ENCODE measurements around the gene ACAA2.

ACAA2 gene

DNA sequence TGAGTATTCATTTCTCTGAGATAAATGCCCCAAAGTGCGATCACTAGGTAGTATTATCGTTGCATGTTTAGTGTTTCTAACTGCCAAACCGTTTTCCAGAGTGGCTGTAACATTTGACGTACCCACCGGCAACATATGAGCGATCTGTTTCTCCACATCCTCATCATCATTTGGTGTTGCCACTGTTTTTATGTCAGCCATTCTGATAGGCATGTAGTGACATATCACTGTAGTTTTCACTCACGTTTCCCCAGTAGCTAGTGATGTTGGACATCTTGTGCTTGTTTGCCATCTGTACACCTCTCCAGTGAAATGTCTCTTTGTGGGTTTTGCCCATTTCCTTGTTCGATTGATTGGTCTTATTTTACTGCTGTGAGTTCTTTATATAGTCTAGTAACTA is 63.8 kb downstream of the ACAA2 start:
- no peak overlapping the region for H3K4me3 ChIP-seq (ENCODE audit: low read length)
- peaks cover 23% of the 10 kb centered on the region for H3K27me3 ChIP-seq (replicated peaks; ENCODE audit: control insufficient read depth, insufficient read depth, low read length)
- no peak for DNase-seq (ENCODE audit: low read depth)
- no peaks in the 10 kb centered on the region for H3K9me3 ChIP-seq (ENCODE audit: control insufficient read depth, low read length)
- H3K36me3 ChIP-seq (ENCODE audit: control insufficient read depth, insufficient read depth, low read length, severe bottlenecking) = no peaks in the 10 kb centered on the region
- H3K9ac ChIP-seq (ENCODE audit: low read length) = no peak overlapping the region
- H3K4me1 ChIP-seq (ENCODE audit: control insufficient read depth, insufficient read depth, low read length) = no peaks in the 10 kb centered on the region

- peaks cover 21% of the 10 kb centered on the region for H3K27me3 ChIP-seq (replicated peaks; ENCODE audit: control insufficient read depth, insufficient read depth, low read length)
- no peak for DNase-seq (ENCODE audit: low read depth)
Observed at GRCh38 chr18:49747876-49748275, 65.5 kb downstream of the ACAA2 start.

GRCh38 chr18:49745045-49746014 is 68.0 kb downstream of the ACAA2 start:
- no peak overlapping the region for H3K4me3 ChIP-seq (ENCODE audit: low read length)
- H3K9ac ChIP-seq (ENCODE audit: low read length) = no peak overlapping the region
- H3K4me1 ChIP-seq (ENCODE audit: control insufficient read depth, insufficient read depth, low read length) = no peaks in the 10 kb centered on the region
- peaks cover 11% of the 10 kb centered on the region for H3K27me3 ChIP-seq (replicated peaks; ENCODE audit: control insufficient read depth, insufficient read depth, low read length)
- H3K36me3 ChIP-seq (ENCODE audit: control insufficient read depth, insufficient read depth, low read length, severe bottlenecking) = no peaks in the 10 kb centered on the region
- no peak for DNase-seq (ENCODE audit: low read depth)
- H3K9me3 ChIP-seq (ENCODE audit: control insufficient read depth, low read length) = no peaks in the 10 kb centered on the region

More at GRCh38 chr18:49747876-49748275, 65.5 kb downstream of the ACAA2 start:
- no peaks in the 10 kb centered on the region for H3K36me3 ChIP-seq (ENCODE audit: control insufficient read depth, insufficient read depth, low read length, severe bottlenecking)
- H3K9ac ChIP-seq (ENCODE audit: low read length) = no peak overlapping the region
- H3K4me3 ChIP-seq (ENCODE audit: low read length) = no peak overlapping the region
- no peaks in the 10 kb centered on the region for H3K9me3 ChIP-seq (ENCODE audit: control insufficient read depth, low read length)
- H3K4me1 ChIP-seq (ENCODE audit: control insufficient read depth, insufficient read depth, low read length) = no peaks in the 10 kb centered on the region

DNA sequence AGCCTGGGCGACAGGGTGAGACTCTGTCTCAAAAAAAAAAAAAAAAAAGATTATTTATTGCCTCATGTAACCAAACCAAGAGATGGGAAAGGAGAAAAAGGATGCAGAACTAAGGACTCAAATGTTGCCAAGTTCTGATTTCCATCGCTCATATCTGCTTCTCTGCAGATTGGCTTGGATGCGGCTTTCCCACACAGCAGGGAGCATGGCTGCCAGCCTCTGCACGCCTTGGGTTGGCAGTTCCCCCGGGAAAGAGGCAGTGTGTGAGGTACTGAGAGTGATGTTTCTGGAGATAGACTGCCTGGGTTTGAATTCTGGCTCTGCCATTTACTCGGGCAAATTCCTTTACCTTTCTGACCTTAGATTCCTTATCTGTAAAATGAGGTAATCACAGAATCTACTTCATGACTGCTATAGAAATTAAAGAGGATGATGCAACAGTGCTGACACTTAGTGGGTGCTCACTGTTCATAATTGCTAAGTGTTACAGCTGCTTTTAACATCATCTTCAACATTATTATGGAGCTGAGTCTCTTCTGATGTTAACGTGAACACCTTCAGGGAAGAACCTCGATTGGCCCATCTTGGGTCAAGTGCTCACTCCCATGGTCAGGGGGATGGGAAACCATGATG is 68.8 kb downstream of the ACAA2 start:
- Histone ChIP-seq H3K9me3 (ENCODE audit: control insufficient read depth, low read length) (no peaks in the 10 kb centered on the region), H3K27me3 (replicated peaks; ENCODE audit: control insufficient read depth, insufficient read depth, low read length) (peaks cover 11% of the 10 kb centered on the region), H3K9ac (ENCODE audit: low read length) (no peak overlapping the region), H3K4me1 (ENCODE audit: control insufficient read depth, insufficient read depth, low read length) (no peaks in the 10 kb centered on the region), H3K4me3 (ENCODE audit: low read length) (no peak overlapping the region), H3K36me3 (ENCODE audit: control insufficient read depth, insufficient read depth, low read length, severe bottlenecking) (no peaks in the 10 kb centered on the region)
- no peak for DNase-seq (ENCODE audit: low read depth)

- no peak for DNase-seq (ENCODE audit: low read depth)
- Histone ChIP-seq H3K4me3 (ENCODE audit: low read length) (no peak overlapping the region), H3K9me3 (ENCODE audit: control insufficient read depth, low read length) (no peaks in the 10 kb centered on the region), H3K9ac (ENCODE audit: low read length) (no peak overlapping the region), H3K36me3 (ENCODE audit: control insufficient read depth, insufficient read depth, low read length, severe bottlenecking) (no peaks in the 10 kb centered on the region), H3K4me1 (ENCODE audit: control insufficient read depth, insufficient read depth, low read length) (no peaks in the 10 kb centered on the region), H3K27me3 (replicated peaks; ENCODE audit: control insufficient read depth, insufficient read depth, low read length) (peaks cover 11% of the 10 kb centered on the region)
Observed at GRCh38 chr18:49743117-49743567, 70.2 kb downstream of the ACAA2 start.

DNA sequence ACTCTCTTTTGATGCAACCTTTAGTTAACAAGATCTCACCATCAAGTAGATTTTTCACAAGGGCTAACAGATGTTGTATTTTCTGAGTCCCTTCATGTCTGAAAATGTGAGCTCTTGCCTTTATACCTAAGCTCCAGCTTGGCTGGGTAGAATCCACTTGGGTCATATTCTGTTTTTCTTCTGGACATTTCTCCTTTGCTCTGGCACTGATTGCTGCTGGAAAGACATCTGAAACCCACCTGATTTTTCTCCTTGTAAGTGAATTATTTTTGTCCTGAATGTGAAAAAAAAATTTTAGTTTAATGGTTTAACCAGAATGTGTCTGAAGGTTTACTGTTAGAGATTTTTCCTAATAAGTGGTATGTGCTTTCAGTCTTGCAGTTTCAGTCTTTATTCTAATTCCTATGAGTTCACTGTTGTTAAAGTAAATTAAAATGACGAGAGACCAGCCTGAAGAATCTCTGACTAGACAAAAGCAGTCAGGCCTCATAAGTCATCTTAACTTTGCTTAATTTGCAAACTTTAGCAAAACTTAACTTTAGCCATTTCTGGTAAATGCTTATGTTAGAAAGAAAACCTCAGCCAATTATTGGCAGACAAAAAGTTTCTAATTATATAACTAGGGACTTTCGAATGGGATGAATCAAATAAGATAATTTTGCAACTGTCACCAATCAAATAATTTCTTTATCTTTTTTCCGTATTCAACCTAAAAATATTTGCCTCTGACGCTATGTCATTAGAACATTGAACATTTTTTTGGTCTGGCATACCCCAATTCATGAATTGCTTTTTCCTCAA is 70.8 kb downstream of the ACAA2 start:
- no peaks in the 10 kb centered on the region for H3K9me3 ChIP-seq (ENCODE audit: control insufficient read depth, low read length)
- H3K9ac ChIP-seq (ENCODE audit: low read length) = no peak overlapping the region
- DNase-seq (ENCODE audit: low read depth) = no peak
- no peaks in the 10 kb centered on the region for H3K4me1 ChIP-seq (ENCODE audit: control insufficient read depth, insufficient read depth, low read length)
- H3K27me3 ChIP-seq (replicated peaks; ENCODE audit: control insufficient read depth, insufficient read depth, low read length) = peaks cover 11% of the 10 kb centered on the region
- H3K36me3 ChIP-seq (ENCODE audit: control insufficient read depth, insufficient read depth, low read length, severe bottlenecking) = no peaks in the 10 kb centered on the region
- no peak overlapping the region for H3K4me3 ChIP-seq (ENCODE audit: low read length)

DNA sequence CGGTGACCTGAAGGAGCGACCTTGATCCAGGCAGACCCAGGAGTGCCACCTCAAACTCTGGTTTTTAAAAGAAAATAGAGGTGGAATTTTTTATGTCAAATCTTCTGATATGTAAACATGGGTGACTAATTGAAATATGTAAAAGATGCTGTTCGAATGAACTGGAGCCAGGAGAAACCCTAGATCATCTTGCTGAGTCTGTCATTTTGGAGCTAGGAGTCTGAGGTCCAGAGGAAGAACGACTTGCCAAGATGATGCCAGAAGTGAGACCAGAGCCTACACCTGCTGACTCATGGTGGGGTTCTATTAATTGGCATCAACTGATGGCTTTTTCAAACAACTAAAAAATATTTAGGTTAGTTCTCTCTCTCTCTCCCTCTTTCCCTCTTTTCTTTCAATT is 74.1 kb downstream of the ACAA2 start:
- no peaks in the 10 kb centered on the region for H3K4me1 ChIP-seq (ENCODE audit: control insufficient read depth, insufficient read depth, low read length)
- H3K9me3 ChIP-seq (ENCODE audit: control insufficient read depth, low read length) = no peaks in the 10 kb centered on the region
- H3K27me3 ChIP-seq (replicated peaks; ENCODE audit: control insufficient read depth, insufficient read depth, low read length) = peaks cover 3% of the 10 kb centered on the region
- H3K4me3 ChIP-seq (ENCODE audit: low read length) = no peak overlapping the region
- H3K36me3 ChIP-seq (ENCODE audit: control insufficient read depth, insufficient read depth, low read length, severe bottlenecking) = no peaks in the 10 kb centered on the region
- DNase-seq (ENCODE audit: low read depth) = no peak
- H3K9ac ChIP-seq (ENCODE audit: low read length) = no peak overlapping the region

DNA sequence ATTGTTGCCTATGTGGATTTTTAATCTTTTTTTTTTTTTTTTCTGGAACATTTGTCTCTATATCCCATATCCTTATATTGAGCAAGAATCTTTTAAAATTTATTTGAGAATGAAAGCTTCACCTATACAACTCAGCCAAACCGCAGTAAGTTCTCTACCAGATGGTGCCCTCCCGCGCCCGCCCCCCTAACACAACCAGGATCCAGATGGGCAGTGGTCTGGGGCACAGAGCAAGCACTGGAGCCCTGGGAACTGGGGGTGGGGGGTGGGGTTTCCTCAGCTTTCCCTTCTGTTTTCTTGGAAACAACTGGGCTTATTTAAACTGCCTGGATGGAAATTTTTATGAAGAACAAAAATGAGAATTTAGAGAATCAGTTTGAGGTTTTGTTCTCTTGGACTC is 74.6 kb downstream of the ACAA2 start:
- Histone ChIP-seq H3K4me3 (ENCODE audit: low read length) (no peak overlapping the region), H3K9ac (ENCODE audit: low read length) (no peak overlapping the region), H3K27me3 (replicated peaks; ENCODE audit: control insufficient read depth, insufficient read depth, low read length) (peaks cover 3% of the 10 kb centered on the region), H3K9me3 (ENCODE audit: control insufficient read depth, low read length) (no peaks in the 10 kb centered on the region), H3K4me1 (ENCODE audit: control insufficient read depth, insufficient read depth, low read length) (no peaks in the 10 kb centered on the region), H3K36me3 (ENCODE audit: control insufficient read depth, insufficient read depth, low read length, severe bottlenecking) (no peaks in the 10 kb centered on the region)
- DNase-seq (ENCODE audit: low read depth) = no peak

DNA sequence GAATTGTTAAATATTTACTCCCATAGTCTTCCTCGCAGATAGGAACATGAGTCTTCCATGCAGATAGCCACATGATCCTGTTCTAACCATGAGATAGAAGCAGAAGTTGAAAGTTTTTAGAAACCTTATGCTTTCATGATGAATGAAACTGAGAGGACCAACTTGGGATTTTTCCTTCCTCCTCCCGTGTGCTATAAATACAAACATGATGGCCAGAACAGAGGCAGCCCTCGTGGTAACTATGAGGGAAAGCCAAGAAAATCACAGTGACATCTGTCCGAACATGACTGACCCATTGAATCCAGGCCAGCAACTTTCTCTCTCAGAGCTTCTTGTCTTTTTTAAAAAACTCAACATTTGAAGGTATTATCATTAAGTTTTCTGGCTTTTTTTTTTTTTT is 78.5 kb downstream of the ACAA2 start:
- Histone ChIP-seq H3K36me3 (ENCODE audit: control insufficient read depth, insufficient read depth, low read length, severe bottlenecking) (no peaks in the 10 kb centered on the region), H3K9ac (ENCODE audit: low read length) (no peak overlapping the region), H3K27me3 (replicated peaks; ENCODE audit: control insufficient read depth, insufficient read depth, low read length) (peaks cover 3% of the 10 kb centered on the region), H3K4me3 (ENCODE audit: low read length) (no peak overlapping the region), H3K4me1 (ENCODE audit: control insufficient read depth, insufficient read depth, low read length) (peaks cover 10% of the 10 kb centered on the region), H3K9me3 (ENCODE audit: control insufficient read depth, low read length) (no peaks in the 10 kb centered on the region)
- DNase-seq (ENCODE audit: low read depth) = no peak

- peaks cover 11% of the 10 kb centered on the region for H3K4me1 ChIP-seq (ENCODE audit: control insufficient read depth, insufficient read depth, low read length)
- H3K9ac ChIP-seq (ENCODE audit: low read length) = no peak overlapping the region
- H3K27me3 ChIP-seq (replicated peaks; ENCODE audit: control insufficient read depth, insufficient read depth, low read length) = peaks cover 3% of the 10 kb centered on the region
- H3K9me3 ChIP-seq (ENCODE audit: control insufficient read depth, low read length) = no peaks in the 10 kb centered on the region
- H3K4me3 ChIP-seq (ENCODE audit: low read length) = no peak overlapping the region
- DNase-seq (ENCODE audit: low read depth) = no peak
- H3K36me3 ChIP-seq (ENCODE audit: control insufficient read depth, insufficient read depth, low read length, severe bottlenecking) = no peaks in the 10 kb centered on the region
Observed at GRCh38 chr18:49733896-49734585, 79.3 kb downstream of the ACAA2 start.

All from adipocyte (in vitro differentiated cells).